Suppressor macrophage treated with lipopolysaccharide for 1 hour (primary cell): Measurements from ENCODE around the gene COG2.
"Not testable (repeated sequence)": the region's sequence is repeated elsewhere in the genome, so short reads cannot be mapped to it uniquely, and the experiment has no call there.

Experiments
- DNase-seq, 3 donors: peaks; one replicate each; pipeline ENCODE4 v3.0.0-alpha.2; 2020 to 2022

COG2 gene, protein sequence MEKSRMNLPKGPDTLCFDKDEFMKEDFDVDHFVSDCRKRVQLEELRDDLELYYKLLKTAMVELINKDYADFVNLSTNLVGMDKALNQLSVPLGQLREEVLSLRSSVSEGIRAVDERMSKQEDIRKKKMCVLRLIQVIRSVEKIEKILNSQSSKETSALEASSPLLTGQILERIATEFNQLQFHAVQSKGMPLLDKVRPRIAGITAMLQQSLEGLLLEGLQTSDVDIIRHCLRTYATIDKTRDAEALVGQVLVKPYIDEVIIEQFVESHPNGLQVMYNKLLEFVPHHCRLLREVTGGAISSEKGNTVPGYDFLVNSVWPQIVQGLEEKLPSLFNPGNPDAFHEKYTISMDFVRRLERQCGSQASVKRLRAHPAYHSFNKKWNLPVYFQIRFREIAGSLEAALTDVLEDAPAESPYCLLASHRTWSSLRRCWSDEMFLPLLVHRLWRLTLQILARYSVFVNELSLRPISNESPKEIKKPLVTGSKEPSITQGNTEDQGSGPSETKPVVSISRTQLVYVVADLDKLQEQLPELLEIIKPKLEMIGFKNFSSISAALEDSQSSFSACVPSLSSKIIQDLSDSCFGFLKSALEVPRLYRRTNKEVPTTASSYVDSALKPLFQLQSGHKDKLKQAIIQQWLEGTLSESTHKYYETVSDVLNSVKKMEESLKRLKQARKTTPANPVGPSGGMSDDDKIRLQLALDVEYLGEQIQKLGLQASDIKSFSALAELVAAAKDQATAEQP

DNA sequence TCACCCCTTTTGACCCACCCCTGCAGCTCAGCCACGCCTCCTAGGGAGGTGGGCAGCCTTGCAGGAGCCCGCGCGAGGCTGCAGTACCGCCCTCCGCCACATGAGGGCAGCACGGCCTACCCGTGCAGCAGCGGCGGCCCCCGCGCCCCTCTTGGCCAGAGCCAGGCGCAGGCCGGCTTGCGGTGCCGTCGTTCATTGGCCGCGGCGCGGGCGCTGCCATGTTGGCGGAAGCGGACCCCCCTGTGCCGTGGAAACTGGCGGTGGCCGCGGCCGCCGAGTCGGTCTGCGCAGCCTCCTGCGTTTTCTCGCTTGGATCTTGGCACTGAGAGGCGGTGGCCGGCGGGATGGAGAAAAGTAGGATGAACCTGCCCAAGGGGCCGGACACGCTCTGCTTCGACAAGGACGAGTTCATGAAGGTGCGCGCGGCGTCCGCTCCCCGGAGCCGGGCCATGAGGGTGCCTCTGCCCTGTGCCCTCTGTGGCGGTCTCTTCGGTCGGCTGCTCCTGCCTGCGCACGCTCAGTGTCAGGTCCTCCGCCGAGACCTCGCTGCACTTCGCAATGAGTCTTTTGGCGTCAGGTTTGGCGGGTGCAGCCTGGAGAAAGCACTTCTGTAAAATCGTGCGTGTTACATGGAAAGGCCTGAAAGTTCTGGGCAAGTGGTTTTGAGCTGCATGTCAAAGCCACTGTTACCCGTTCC, at the start of gene COG2:
Gene COG2 (plus strand): TSS at position 219 of the 697 bp plus-strand sequence. CDS start 126 bp downstream, at position 345.
- DNase-seq, result peak; percentile 95 to 98 (median 97)

DNA sequence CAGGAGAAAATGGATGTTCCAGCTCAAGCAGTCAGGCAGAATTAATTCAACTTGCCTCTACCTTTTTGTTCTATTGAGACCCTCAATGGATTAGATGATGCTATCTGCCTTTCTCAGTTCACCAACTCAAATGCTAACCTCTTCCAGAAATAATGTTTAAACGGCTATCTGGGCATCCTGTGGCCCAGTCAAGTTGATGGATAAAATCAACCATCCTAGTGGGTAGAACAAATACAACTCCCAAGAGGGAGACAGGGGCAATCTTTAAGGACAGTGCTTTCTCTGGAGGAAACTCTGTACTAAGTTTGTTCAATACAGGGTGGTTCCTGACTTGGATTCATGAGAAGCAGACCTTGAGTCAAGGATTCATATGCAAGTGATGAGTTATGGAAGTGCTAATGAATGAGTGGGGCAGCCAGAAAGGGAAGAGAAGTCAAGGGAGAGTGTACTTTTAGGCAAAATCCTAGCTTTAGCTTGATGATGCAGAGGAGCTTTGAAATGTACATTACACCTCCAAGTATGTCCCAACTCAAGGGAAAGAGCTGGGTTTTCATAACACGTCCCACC, 49.4 kb upstream of the COG2 start:
- no peak for DNase-seq

DNA sequence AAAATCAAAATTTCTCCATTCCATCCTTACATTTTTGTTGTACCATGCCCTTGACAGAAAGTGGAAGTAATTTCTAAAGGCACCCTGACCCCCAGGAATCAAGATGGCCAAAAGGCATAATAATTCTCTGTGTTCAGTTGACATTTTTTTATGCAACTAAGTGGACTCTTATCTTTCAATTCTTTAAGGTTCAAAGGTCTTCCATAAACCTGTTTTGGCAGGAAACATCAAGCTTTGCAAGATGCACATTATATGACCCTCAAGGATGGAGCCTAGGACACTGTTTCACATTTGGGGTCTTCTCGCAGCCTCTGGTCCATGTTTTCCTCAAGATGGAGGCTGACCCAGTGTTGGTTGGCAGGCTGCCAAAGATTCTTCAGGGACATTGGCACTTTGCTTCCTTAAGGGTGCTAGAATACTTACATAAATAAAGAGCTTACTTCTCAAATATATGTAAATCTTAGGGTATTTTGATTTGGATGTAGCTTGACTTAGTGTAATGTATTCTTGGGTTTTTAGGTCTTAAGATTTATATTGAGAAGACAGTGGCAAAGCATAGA, 48.0 kb upstream of the COG2 start:
- DNase-seq, result no peak

DNA sequence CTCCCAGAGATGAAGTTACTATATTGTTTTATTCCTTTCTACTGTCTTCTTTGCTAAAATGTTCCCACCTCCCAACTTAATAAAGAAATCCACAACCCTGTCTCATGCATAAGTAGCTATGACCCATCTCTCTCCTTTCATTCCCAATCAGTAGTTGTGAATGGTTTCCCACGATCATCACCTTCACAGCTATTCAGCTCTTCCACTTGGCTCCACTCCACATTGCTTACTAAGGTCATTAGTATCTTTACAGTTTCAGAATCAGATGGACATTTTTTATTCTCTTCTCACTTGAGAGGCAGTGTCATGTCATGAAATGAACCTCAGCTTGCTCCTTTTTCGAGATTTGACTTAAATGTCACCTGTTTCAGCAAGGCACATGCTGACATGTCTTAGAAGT, 47.1 kb upstream of the COG2 start:
- DNase-seq, result no peak

DNA sequence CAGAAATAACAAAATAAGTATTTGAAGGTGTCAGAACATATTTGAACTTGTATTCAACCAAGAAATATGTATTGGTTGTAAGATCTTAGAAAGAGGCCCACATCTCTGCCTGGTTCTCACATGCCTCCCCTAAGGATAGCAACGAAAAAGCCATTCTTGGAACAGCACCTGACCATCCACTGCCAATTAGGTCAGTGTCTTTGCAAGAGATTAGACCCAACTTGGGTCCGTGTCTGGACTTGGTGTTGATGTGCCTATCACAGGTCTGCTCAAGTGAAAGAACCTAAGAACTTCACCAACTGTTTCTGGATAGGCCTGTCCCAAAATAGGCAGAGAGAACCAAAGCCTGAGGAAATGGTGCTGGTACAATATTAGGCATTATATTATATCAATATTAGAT, 46.0 kb upstream of the COG2 start:
- no peak for DNase-seq

DNA sequence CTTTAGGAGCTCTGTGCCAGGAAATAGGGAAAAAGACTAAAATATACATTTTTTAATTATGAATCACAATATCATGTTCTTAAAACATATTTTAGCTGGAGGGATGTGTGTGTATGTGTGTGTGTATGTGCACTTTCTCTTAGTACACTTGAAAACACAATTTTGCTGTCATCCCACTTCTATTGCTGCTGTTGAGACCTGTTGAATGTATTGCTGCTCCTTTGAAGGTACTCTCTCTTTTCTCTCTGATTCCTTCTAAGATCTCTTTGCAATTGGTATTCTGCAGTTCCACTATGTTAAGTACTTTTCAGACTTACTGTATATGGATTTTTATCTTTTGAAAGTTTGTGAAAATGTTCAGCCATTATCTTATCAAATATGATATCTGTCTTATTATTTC, 43.5 kb upstream of the COG2 start:
- no peak for DNase-seq

DNA sequence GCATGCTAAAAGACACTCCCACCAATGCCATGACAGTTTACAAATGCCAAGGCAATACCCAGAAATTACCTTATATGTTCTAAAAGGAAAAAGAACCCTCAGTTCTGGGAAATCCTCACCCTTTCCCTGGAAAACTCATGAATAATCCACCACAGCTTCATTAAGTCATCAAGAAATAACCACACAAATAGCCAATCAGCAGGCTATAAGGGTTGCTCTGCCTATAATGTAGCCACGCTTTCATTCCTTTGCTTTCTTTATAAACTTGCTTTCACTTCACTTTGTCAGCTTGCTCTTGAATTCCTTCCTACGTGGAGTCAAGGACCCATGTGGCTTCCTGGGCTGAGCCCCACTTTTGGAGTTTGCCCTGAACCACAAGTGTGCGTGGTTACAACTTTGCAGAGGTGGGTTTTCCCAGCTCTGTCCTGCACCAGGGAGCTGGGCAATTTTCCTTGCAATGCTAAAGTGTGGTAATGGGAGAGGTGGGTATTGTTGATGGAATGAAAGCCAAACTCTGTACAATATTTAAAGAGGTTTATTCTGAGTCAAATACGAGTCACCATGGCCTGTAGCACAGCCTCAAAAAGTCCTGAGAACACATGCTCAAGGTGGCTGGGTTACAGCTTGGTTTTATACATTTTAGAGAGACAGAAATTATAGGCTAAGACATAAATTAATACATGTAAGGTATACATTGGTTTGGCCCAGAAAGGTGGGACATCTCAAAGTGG, 42.2 kb upstream of the COG2 start:
- peak in 1 of 3 donors; percentile 37 for DNase-seq

DNA sequence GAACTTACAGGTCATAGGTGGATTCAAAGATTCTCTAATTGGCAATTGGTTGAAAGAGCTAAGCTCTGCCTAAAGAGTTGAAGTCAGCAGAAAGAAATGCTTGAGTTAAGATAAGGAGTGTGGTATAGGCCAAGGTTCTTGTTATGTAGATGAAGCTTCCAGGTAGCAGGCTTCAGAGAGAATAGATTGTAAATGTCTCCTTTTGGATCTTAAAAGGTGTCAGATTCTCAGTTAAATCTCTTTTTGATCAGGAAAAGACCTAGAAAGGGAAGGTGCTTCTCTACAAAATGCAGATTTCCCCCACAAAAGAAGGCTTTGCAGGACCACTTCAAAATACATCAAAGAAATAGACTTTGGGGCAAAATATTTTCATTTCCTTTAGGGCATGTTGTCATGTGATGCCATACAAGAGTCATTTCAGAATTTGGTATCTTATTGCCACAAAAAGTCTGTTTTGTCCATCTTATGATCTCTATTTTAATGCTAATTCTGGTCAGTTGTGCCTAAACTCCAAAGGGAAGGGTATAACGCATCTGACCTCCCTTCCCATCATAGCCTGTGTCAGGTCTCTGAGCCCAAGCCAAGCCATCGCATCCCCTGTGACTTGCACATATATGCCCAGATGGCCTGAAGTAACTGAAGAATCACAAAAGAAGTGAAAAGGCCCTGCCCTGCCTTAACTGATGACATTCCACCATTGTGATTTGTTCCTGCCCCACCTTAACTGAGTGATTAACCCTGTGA, 41.5 kb upstream of the COG2 start:
- not testable (repeated sequence) for DNase-seq

DNA sequence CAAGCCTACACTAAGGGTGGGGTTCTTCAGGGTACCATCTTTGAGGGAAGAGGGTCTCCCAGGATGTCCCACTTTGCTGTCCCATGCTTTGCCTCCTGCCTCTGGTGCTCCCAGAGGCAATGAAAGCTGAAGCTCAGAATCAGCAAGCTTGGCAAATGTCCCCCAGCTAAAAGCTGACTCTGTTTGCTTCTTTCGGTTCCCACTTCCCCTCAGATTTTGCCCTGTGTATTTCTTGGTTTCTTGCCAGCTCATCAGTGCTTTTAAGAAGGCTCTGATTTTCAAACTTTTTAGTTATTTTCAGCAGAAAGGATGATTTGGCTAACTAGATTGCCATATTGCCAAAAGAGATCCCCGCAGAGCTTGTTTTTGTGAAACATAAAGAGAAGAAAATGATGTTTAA, 33.1 kb upstream of the COG2 start:
- DNase-seq, result peak; percentile 50 to 58 (median 57)

DNA sequence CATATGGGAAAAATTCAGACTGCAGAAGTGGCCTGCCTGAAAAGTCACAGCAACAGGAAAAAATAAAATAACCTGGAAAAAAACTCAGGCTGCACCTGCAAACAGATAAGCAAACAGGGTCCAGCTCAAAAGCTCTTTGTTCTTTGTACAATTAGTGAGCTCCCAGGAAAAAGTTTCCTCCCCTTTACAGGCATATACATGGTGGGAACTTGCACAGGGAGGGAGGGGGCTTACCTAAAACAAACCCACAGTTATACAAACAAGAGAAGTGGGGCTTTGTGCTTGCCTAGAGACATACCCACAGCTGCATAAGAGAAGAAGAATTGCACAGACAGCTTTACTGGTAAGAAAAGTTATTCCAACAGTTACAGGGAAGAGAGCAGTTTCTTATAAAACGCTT, 31.7 kb upstream of the COG2 start:
- DNase-seq, result no peak

DNA sequence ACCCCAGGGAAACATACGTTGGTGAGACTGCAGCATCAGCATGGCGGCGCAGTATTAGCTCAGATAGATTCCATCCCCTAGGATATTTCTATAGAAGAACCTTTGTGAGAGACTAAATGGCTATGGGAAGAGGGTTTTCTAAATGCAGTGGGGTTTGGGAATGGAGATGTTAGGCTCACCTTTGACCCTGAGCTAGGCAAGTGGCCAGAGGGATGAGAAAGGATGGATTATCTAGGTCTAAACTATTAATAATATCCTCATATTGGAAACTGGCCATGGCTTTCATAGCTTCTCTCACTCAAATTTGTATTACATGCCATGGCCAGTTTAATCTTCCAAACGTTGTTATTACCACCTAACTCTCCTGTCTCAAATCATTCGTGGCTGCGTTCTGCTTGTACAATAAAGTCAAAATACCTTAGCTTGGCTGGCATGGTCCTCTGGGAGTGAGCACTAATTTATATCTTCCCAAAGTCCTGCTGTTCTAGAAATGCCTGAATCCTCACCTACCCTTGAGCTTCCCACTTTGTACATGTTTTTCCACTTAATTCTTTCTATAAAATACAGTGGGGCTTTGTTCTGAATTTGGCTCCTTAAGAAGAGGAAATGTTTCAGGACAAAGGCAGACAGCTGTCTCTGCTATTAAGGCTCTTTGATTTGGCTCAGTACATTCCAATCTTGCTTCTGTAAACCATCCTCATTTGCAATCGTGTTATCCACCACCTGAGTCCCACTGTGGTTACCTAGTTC, 31.0 kb upstream of the COG2 start:
- DNase-seq, result no peak

DNA sequence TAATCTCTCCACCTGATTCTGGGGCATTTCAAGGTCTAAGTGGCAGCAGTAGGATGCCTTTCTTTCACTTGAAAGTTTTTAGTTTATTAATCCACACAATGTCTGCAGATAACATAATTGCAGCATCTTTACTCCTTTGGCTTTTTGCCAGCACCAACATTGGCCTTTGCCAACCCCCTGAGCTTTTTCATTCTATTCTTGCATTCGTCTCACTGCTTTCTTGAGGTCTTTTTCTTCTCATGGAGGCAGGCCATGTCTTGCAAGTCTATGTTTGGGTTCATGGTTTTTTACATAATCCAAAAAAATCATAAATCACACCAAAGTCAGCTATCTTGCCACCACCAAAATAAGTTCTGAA, 30.4 kb upstream of the COG2 start:
- DNase-seq, result no peak

DNA sequence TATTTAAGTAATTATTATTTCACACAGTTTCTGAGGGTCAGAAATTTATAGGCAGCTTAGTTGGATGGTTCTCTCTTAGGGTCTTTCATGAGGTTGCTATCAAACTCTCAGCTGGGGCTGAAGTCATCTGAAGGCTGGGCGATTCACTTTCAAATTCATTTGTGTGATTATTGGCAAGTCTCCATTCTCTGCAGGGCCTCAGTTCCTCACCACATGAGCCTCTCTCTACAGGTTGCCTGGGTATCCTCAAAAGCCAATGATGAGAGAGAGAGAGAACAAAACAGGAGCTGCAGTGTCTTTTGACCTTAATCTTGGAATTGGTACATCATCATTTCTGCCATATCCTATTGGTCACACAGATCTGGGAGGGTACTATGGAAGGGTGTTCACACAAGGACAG, 29.6 kb upstream of the COG2 start:
- DNase-seq, result no peak

DNA sequence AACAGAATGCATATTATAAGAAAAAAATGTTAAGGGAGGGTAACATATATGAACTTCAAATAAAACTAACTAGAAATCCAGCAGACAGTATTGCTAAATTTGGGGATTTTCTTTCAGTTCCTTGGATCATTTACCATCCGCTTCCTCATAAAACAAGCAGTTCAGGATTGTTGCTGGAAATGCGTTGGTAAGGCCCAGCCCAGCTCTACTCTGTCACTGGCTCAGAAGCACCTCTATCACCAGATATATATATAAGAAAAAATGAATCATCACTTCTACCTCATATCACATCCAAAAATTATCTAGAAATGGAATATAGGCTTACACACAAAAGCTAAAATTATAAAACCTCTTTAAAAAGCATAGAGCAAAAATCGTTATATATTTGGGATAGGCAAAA, 28.2 kb upstream of the COG2 start:
- DNase-seq, result no peak

DNA sequence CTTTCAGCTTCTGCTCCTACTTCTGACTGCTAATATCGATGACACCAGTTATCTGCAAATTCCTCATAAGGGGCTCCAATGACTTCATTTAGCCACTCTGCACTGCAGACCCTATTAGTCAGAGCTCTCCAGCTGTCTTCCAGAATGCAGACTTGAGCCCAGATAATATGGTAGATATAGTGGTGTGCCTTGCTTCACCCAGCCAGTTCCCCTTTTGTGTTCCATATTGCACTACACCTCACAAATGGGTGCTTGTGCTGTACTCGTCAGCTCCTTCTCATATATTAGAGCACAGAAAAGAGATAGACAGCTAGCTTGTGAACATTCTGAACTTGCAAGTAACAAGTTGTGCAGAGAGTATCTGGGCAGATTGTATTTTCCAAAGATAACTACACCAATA, 23.7 kb upstream of the COG2 start:
- peak in 1 of 3 donors; percentile 5 for DNase-seq

DNA sequence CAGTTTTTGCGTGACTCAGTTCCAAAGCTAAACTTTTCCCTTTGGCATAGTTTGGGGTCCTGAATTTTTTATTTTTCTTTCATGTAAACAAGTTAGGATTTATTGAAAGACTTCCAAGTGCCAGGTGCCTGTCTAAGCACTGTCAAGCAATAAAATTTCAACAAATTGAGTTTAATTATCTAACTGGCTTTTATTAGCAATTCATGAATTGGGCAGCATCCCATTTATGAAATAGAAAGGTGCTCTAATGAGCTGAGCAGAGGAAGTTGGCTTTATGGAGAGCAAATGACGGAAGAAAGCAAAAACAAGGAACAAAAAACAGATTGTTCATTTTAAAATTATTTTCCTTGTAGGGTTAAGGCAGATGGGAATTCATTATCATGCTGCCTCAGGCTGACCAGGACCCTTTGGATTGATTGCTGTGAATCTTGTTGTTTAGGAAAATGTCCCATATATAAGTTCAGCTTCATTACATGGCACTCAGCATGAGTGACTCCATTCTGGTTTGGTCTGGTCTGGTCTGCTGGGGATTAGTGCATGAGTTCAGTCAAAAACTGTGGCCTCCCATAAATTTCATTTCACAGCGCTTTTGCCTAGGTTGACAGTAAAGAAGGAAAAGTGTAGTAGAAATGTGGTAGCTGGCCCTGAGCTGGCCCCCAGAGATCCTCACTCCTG, 21.5 kb upstream of the COG2 start:
- no peak for DNase-seq

DNA sequence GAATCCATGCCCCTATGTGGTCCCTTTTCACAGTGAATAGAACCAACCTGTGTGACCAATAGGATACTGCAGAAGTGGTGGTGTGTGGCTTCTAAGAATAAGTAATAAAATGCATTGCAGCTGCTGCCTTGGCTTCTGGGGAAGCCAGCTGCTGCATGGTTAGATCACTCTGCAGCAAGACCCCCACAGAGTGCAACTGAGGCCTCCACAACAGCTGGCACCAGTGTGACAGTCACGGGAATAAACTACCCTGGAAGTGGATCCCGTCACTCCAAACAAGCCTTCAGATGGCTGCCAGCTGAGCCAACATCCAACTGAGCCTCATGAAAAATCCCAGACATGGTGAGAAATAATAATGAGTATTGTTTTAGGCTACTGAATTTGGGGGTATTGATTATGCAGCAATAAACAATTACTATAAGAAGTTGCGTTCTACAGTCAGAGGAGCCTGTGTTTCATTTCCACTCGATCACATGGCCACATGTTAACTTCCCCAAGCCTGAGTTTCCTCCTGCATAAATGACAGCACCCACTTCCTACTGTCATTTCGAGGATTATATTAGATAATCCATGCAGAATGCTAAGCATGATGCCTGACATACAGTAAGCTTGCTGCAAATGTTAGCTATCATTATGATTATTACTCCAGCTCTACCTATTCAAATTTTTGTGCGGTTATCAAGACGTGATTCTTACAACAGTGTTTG, 20.8 kb upstream of the COG2 start:
- DNase-seq, result peak; percentile 53 to 60 (median 54)

DNA sequence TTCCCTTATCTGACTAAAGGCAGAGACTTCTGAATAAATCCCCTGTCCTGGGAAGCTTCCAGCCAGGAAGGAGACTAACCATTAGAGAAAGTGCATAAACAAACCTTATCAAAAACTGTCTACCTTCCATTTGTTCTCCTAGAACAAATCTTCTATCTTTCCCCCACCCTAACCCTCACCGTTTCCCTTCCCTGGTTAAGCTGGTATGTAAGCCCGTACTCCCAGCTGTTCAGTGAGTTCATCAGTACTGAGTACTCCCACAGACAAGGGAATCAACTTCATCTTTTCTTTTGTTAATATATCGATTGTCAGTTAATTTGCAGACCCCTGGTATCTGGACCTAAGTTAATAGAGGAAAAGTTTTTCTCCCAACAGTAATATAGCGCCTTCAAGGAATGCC, 20.1 kb upstream of the COG2 start:
- DNase-seq, result no peak

DNA sequence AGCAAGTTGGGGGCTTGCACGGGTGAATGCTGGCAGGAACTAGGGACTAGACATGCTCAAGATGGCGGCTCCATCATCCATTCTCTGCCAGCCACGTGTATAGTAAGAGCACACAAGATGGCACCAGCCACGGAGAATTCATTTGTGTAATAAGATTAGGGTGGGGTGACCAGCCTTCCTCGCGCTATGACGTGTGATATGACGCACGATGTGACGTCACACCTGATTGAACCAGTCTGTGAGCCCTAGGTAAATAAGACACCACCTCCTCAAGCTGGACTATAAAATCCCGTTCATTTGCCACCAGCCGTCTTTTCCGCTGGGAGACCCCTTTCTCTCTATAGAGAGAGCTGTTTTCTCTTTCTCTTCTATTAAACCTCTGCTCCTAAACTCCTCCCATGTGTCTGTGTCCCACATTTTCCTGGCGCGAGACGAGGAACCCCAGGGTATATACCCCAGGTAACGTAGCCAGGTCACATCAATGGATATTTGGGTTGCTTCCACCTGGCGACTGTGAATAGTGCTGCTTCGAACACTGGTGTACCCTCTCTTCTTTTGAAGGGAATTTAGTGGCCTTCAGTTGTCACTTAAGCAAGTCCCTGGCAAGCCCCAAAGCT, 18.1 kb upstream of the COG2 start:
- DNase-seq, result no peak
